Measurements from ENCODE around the gene SLC25A14.

DNA sequence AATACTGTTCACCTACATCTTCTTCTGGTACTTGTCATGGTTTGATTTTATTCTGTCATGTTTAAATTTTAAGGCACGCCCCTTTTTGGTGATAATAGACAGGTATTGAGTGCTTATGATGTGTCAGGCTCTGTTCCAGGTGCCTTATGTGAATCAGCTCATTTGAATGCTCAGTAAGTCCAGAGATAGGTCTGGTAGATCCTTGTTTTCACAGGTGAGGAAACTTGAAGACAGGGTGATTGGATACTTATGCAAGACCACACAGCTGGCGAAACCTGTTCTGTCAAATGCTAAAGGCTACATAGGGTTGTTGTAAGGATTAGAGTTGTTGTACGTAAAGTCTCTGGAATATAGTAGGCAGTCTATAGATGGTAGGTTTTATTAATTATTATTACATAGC lies 9.6 kb upstream of the SLC25A14 start:
- TF ChIP-seq EZH2 (IDR thresholded peaks at IDR 0.05; ENCODE audit: insufficient read depth, poor library complexity, severe bottlenecking) = no peak
- no peak for TF ChIP-seq EZH2phosphoT487 (IDR thresholded peaks at IDR 0.05; ENCODE audit: insufficient read depth, low read depth)
